ENCODE measurements around the gene SOST. TPM values are rescaled to one million over a fixed set of nuclear protein-coding genes. Genes with fewer than 3 reads are reported as not detected.

SOST gene
- total and polyA plus RNA-seq, 2 experiments from 2014 or later, result not detected

- H4K20me1 ChIP-seq (ENCODE audit: insufficient read depth), result no peaks in the 10 kb centered on the region
- no peak overlapping the region for H3K4me2 ChIP-seq (ENCODE audit: unreplicated experiment)
- no peak overlapping the region for H2AFZ ChIP-seq
- peaks cover under 1% of the 10 kb centered on the region; the same call in 1 of the 2 replicates for H3F3A ChIP-seq (ENCODE audit: insufficient read depth)
- H3K79me2 ChIP-seq (ENCODE audit: insufficient read depth), result no peaks in the 10 kb centered on the region
- H3K4me3 ChIP-seq, result no peak overlapping the region
- H3K27me3 ChIP-seq (replicated peaks; ENCODE audit: insufficient read depth), result 0 out of 2 replicates have a peak, but pooled peaks cover 13% of the 10 kb centered on the region
- WGBS, 2 experiments (ENCODE audit: low coverage in 1 of 2, low lambda C conversion rate in 2 of 2, missing lambda C conversion rate in 2 of 2), result 84 to 85% methylated on average over 6 of the region's 6 CpGs
- no peak for TF ChIP-seq EZH2 (IDR thresholded peaks at IDR 0.05; ENCODE audit: insufficient read depth, poor library complexity, severe bottlenecking)
- no peak for TF ChIP-seq EZH2phosphoT487 (IDR thresholded peaks at IDR 0.05; ENCODE audit: insufficient read depth, low read depth)
- no peaks in the 10 kb centered on the region for H3K36me3 ChIP-seq (ENCODE audit: low read depth)
- no peak overlapping the region for H3K9ac ChIP-seq
- in situ Hi-C loops (cut with MboI), result no loop called here
- H3K4me1 ChIP-seq (ENCODE audit: insufficient read depth), result peaks cover 9% of the 10 kb centered on the region; the same call in 1 of the 2 replicates
- H3K27ac ChIP-seq, result no peak overlapping the region
- no peaks in the 10 kb centered on the region for H3K9me2 ChIP-seq (ENCODE audit: insufficient read depth)
- no peak for DNase-seq
- no peaks in the 10 kb centered on the region for H3K9me3 ChIP-seq (ENCODE audit: low read depth)
These were observed 505 bp downstream of the SOST start for GRCh38 chr17:43758086-43758485.

- H4K20me1 ChIP-seq (ENCODE audit: insufficient read depth), result no peaks in the 10 kb centered on the region
- H3K9me3 ChIP-seq (ENCODE audit: low read depth), result no peaks in the 10 kb centered on the region
- H3K36me3 ChIP-seq (ENCODE audit: low read depth), result no peaks in the 10 kb centered on the region
- no peak overlapping the region for H2AFZ ChIP-seq
- no peak overlapping the region for H3K4me2 ChIP-seq (ENCODE audit: unreplicated experiment)
- no peak for TF ChIP-seq EZH2phosphoT487 (IDR thresholded peaks at IDR 0.05; ENCODE audit: insufficient read depth, low read depth)
- TF ChIP-seq EZH2 (IDR thresholded peaks at IDR 0.05; ENCODE audit: insufficient read depth, poor library complexity, severe bottlenecking), result no peak
- peaks cover 3% of the 10 kb centered on the region; the same call in 1 of the 2 replicates for H3F3A ChIP-seq (ENCODE audit: insufficient read depth)
- peaks cover 9% of the 10 kb centered on the region; the same call in 1 of the 2 replicates for H3K4me1 ChIP-seq (ENCODE audit: insufficient read depth)
- H3K27ac ChIP-seq, result no peak overlapping the region
- DNase-seq, result no peak
- 0 out of 2 replicates have a peak, but pooled peaks cover 13% of the 10 kb centered on the region for H3K27me3 ChIP-seq (replicated peaks; ENCODE audit: insufficient read depth)
- H3K79me2 ChIP-seq (ENCODE audit: insufficient read depth), result no peaks in the 10 kb centered on the region
- WGBS, 2 experiments (ENCODE audit: low coverage in 1 of 2, low lambda C conversion rate in 2 of 2, missing lambda C conversion rate in 2 of 2), result 88 to 89% methylated on average over 7 to 8 of the region's 8 CpGs
- no peak overlapping the region for H3K4me3 ChIP-seq
- H3K9me2 ChIP-seq (ENCODE audit: insufficient read depth), result no peaks in the 10 kb centered on the region
- no peak overlapping the region for H3K9ac ChIP-seq
- in situ Hi-C loops (cut with MboI), result no loop called here
These were observed 1.4 kb downstream of the SOST start for GRCh38 chr17:43757171-43757660.

DNA sequence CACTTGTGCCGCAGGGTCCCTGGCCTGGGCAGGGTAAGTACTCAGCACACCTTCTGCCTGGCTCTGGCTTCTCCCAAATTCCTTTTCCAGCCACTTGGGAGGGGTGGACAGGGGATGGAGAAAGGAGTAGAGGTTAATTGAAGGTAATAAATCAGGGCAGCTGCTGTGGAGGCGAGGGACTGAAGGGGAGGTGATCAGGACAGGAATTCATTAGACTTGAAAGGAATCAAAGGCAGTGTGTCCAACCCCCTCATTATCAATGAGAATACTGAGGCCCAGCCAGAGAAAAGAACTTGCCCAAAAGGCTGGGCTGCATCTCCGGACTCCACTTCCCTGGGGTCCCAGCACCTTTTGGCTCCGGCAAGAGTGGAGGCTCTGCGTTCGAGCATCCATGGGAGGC is 2.4 kb downstream of the SOST start:
- in situ Hi-C loops (cut with MboI), result no loop called here
- no peak overlapping the region for H3K27ac ChIP-seq

DNA sequence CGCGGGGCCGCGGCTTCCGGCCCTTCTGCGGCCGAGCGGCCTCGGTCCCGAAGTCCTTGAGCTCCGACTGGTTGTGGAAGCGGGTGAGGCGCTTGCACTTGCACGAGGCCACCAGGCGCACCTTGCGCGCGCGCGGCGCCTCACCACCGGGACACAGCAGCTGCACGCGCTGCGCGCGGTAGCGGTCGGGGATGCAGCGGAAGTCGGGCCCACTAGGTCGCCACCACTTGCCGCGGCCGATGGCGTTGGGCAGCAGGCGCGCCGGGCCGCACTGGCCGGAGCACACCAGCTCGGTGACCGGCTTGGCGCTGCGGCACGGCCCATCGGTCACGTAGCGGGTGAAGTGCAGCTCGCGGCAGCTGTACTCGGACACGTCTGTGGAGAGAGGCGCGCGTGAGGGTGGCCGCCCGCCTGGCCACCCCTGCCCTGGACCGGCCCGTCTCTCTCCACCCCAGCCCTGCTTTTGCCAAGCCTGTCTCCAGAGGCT is 3.2 kb downstream of the SOST start:
- no peak overlapping the region for H3K9ac ChIP-seq
- H2AFZ ChIP-seq, result no peak overlapping the region
- no peak overlapping the region for H3K4me3 ChIP-seq
- peaks cover 9% of the 10 kb centered on the region; the same call in 1 of the 2 replicates for H3K4me1 ChIP-seq (ENCODE audit: insufficient read depth)
- no peaks in the 10 kb centered on the region for H3K36me3 ChIP-seq (ENCODE audit: low read depth)
- no peaks in the 10 kb centered on the region for H3K9me3 ChIP-seq (ENCODE audit: low read depth)
- no peak for DNase-seq
- H3K27ac ChIP-seq, result no peak overlapping the region
- H3K9me2 ChIP-seq (ENCODE audit: insufficient read depth), result no peaks in the 10 kb centered on the region
- 84 to 91% methylated on average over 28 to 60 of the region's 60 CpGs for WGBS, 2 experiments (ENCODE audit: low coverage in 1 of 2, low lambda C conversion rate in 2 of 2, missing lambda C conversion rate in 2 of 2)
- peaks cover 3% of the 10 kb centered on the region; the same call in 1 of the 2 replicates for H3F3A ChIP-seq (ENCODE audit: insufficient read depth)
- in situ Hi-C loops (cut with MboI), result no loop called here
- H3K4me2 ChIP-seq (ENCODE audit: unreplicated experiment), result no peak overlapping the region
- H3K27me3 ChIP-seq (replicated peaks; ENCODE audit: insufficient read depth), result 0 out of 2 replicates have a peak, but pooled peaks cover 13% of the 10 kb centered on the region
- H3K79me2 ChIP-seq (ENCODE audit: insufficient read depth), result no peaks in the 10 kb centered on the region
- no peaks in the 10 kb centered on the region for H4K20me1 ChIP-seq (ENCODE audit: insufficient read depth)
- TF ChIP-seq EZH2 (IDR thresholded peaks at IDR 0.05; ENCODE audit: insufficient read depth, poor library complexity, severe bottlenecking), result no peak
- no peak for TF ChIP-seq EZH2phosphoT487 (IDR thresholded peaks at IDR 0.05; ENCODE audit: insufficient read depth, low read depth)

More for the DNA sequence above, 2.4 kb downstream of the SOST start:
- no peaks in the 10 kb centered on the region for H3K36me3 ChIP-seq (ENCODE audit: low read depth)
- no peak overlapping the region for H3K4me3 ChIP-seq
- H3F3A ChIP-seq (ENCODE audit: insufficient read depth), result peaks cover 3% of the 10 kb centered on the region; the same call in 1 of the 2 replicates
- no peak for DNase-seq
- H3K4me1 ChIP-seq (ENCODE audit: insufficient read depth), result peaks cover 9% of the 10 kb centered on the region; the same call in 1 of the 2 replicates
- H3K4me2 ChIP-seq (ENCODE audit: unreplicated experiment), result no peak overlapping the region
- H3K9me3 ChIP-seq (ENCODE audit: low read depth), result no peaks in the 10 kb centered on the region
- TF ChIP-seq EZH2phosphoT487 (IDR thresholded peaks at IDR 0.05; ENCODE audit: insufficient read depth, low read depth) (no peak), EZH2 (IDR thresholded peaks at IDR 0.05; ENCODE audit: insufficient read depth, poor library complexity, severe bottlenecking) (no peak)
- no peaks in the 10 kb centered on the region for H4K20me1 ChIP-seq (ENCODE audit: insufficient read depth)
- no peaks in the 10 kb centered on the region for H3K79me2 ChIP-seq (ENCODE audit: insufficient read depth)
- no peaks in the 10 kb centered on the region for H3K9me2 ChIP-seq (ENCODE audit: insufficient read depth)
- H2AFZ ChIP-seq, result no peak overlapping the region
- 93 to 95% methylated on average over 6 of the region's 6 CpGs for WGBS, 2 experiments (ENCODE audit: low coverage in 1 of 2, low lambda C conversion rate in 2 of 2, missing lambda C conversion rate in 2 of 2)
- H3K9ac ChIP-seq, result no peak overlapping the region
- H3K27me3 ChIP-seq (replicated peaks; ENCODE audit: insufficient read depth), result 0 out of 2 replicates have a peak, but pooled peaks cover 13% of the 10 kb centered on the region
